Neuron (in vitro differentiated cells): ENCODE measurements around the gene KDM4B.
"Not testable (repeated sequence)": the region's sequence is repeated elsewhere in the genome, so short reads cannot be mapped to it uniquely, and the experiment has no call there.

Source experiments
- H2AFZ ChIP-seq: one replicate; pipeline ENCODE4 v1.6.1; 2013; ENCODE audit warnings: low read depth, mild to moderate bottlenecking, inconsistent platforms, low read length, moderate library complexity
- H3K27me3 ChIP-seq: one replicate; pipeline ENCODE4 v1.6.1; 2013; ENCODE audit warnings: low read length; ENCODE audit not compliant: insufficient read depth
- H3K36me3 ChIP-seq: one replicate; pipeline ENCODE4 v1.6.1; 2013; ENCODE audit warnings: low read length; ENCODE audit not compliant: insufficient read depth
- H3K4me1 ChIP-seq: one replicate; pipeline ENCODE4 v1.6.1; 2013; ENCODE audit warnings: low read length; ENCODE audit not compliant: insufficient read depth
- H3K4me3 ChIP-seq: 2 replicates; pipeline ENCODE4 v1.5.1; 2013; ENCODE audit warnings: mild to moderate bottlenecking, low read length, moderate library complexity
- H3K9me3 ChIP-seq: one replicate; pipeline ENCODE4 v1.6.1; 2013; ENCODE audit warnings: low read length

The KDM4B gene

GRCh38 chr19:5192568-5192967 is 223.7 kb downstream of the KDM4B start:
- peaks cover 21% of the 10 kb centered on the region for H3K4me1 ChIP-seq
- no peaks in the 10 kb centered on the region for H3K9me3 ChIP-seq
- no peaks in the 10 kb centered on the region for H3K27me3 ChIP-seq
- no peak overlapping the region for H3K4me3 ChIP-seq
- no peak overlapping the region for H2AFZ ChIP-seq
- no peaks in the 10 kb centered on the region for H3K36me3 ChIP-seq

- peaks cover 21% of the 10 kb centered on the region for H3K4me1 ChIP-seq
- H3K27me3 ChIP-seq: no peaks in the 10 kb centered on the region
- H2AFZ ChIP-seq: no peak overlapping the region
- no peaks in the 10 kb centered on the region for H3K9me3 ChIP-seq
- H3K4me3 ChIP-seq: no peak overlapping the region
- H3K36me3 ChIP-seq: no peaks in the 10 kb centered on the region
Measured at GRCh38 chr19:5193192-5193591, 224.3 kb downstream of the KDM4B start.

DNA sequence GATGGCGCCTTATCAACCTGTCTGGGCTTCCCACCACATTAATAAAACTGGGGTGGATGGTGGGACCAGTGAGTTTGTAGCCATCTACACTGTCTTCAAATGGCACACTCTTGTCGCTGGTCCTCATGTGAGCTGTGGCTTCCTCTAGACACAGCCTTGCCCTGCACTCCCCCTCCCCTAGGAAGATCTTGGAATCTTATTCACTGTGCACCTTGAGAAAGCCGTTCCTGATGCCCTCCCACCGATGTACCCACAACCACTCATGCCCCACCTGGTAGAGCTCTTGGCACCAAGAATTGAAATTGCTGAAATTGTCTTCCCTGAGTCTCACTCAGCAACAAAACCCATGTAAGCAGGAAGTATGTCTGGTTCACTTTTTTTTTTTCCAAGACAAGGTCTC is 225.7 kb downstream of the KDM4B start:
- H3K4me3 ChIP-seq: no peak overlapping the region
- H3K9me3 ChIP-seq: no peaks in the 10 kb centered on the region
- no peak overlapping the region for H2AFZ ChIP-seq

DNA sequence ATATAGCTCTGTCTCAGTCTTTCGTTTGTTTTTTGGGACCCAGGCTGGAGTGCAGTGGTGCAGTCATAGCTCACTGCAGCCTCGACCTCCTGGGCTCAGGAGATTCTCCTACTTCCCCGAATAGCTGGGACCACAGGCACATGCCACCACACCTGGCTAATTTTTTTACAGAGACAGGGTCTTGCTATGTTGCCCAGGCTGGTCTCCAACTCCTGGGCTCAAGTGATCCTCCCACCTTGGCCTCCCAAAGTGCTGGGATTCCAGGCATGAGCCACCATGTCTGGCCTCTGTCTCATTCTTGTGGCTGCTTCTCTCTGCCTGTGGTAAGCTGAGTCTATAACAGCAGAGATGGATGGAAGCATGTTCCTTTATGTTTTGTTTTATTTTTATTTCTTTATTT is 226.7 kb downstream of the KDM4B start:
- H3K36me3 ChIP-seq, H3K4me3 ChIP-seq, H3K9me3 ChIP-seq, H2AFZ ChIP-seq, H3K27me3 ChIP-seq: not testable (repeated sequence)
- H3K4me1 ChIP-seq: peaks cover 21% of the 10 kb centered on the region

More for the DNA sequence above, 225.7 kb downstream of the KDM4B start:
- H3K27me3 ChIP-seq: no peaks in the 10 kb centered on the region
- peaks cover 21% of the 10 kb centered on the region for H3K4me1 ChIP-seq
- H3K36me3 ChIP-seq: no peaks in the 10 kb centered on the region

DNA sequence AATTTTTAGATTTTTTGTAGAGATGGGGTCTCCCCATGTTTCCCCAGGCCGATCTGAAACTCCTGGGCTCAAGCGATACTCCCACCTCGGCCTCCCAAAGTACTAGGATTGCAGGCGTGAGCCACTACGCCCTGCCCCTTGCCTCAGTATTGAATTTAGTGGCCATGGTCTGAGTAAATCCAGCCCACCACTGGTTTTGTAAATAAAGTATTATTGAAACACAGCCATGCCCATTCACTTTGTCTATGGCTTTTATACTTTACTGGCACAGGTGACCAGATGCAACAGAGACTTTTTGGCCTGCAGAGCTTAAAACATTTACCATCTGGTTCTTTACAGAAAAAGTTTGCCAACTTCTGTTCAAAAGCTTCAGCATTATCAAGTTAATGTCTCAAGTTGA is 227.9 kb downstream of the KDM4B start:
- Histone ChIP-seq H3K36me3 (no peaks in the 10 kb centered on the region), H3K4me3 (no peak overlapping the region), H2AFZ (no peak overlapping the region), H3K27me3 (no peaks in the 10 kb centered on the region), H3K9me3 (peaks cover 5% of the 10 kb centered on the region), H3K4me1 (peaks cover 18% of the 10 kb centered on the region)

GRCh38 chr19:5200844-5201243 is 231.9 kb downstream of the KDM4B start:
- H2AFZ ChIP-seq: no peak overlapping the region
- no peak overlapping the region for H3K4me3 ChIP-seq
- no peaks in the 10 kb centered on the region for H3K4me1 ChIP-seq
- H3K27me3 ChIP-seq: no peaks in the 10 kb centered on the region
- peaks cover 22% of the 10 kb centered on the region for H3K9me3 ChIP-seq
- H3K36me3 ChIP-seq: peaks cover 14% of the 10 kb centered on the region

DNA sequence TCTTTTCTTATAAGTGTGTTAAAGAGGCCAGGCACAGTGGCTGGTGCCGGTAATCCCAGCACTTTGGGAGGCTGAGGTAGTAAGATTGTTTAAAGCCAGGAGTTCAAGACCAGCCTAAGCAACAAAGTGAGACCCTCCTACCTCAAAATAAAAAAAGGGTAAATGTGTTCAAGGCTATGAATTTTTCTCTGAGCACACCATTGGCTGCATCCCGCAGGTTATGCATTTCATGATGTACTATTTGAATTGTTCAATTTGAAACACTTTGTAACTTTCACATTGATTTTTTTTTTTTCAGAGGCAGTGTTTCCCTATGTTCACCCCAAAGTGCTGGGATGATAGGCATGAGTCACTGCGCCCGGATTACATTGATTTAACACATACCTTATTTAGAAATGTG is 233.6 kb downstream of the KDM4B start:
- peaks cover 26% of the 10 kb centered on the region for H3K36me3 ChIP-seq
- H3K4me3 ChIP-seq: no peak overlapping the region
- H3K4me1 ChIP-seq: no peaks in the 10 kb centered on the region
- H3K9me3 ChIP-seq: peaks cover 22% of the 10 kb centered on the region
- H3K27me3 ChIP-seq: no peaks in the 10 kb centered on the region
- no peak overlapping the region for H2AFZ ChIP-seq
